Islet of Langerhans (tissue), 1 donor: ENCODE measurements around the gene NOTCH3.

ENCODE experiments used
- FAIRE-seq: peaks from one replicate; lab custom pipeline; 2011; peaks lifted over from hg19 to GRCh38; lab: Jason Lieb, UNC

NOTCH3 gene

GRCh38 chr19:15159251-15159650 is 41.5 kb downstream of the NOTCH3 start:
- no peak for FAIRE-seq

GRCh38 chr19:15156391-15156790 is 44.4 kb downstream of the NOTCH3 start:
- FAIRE-seq: no peak

- no peak for FAIRE-seq
Measured at GRCh38 chr19:15155296-15155695, 45.5 kb downstream of the NOTCH3 start.

- no peak for FAIRE-seq
Measured at GRCh38 chr19:15154002-15154612, 46.7 kb downstream of the NOTCH3 start.

GRCh38 chr19:15149737-15150136 is 51.1 kb downstream of the NOTCH3 start:
- FAIRE-seq: no peak

GRCh38 chr19:15147090-15147489 is 53.7 kb downstream of the NOTCH3 start:
- no peak for FAIRE-seq

- no peak for FAIRE-seq
Measured at GRCh38 chr19:15144046-15144646, 56.6 kb downstream of the NOTCH3 start.

- no peak for FAIRE-seq
Measured at GRCh38 chr19:15142313-15142712, 58.5 kb downstream of the NOTCH3 start.

- FAIRE-seq: no peak
Measured at GRCh38 chr19:15141143-15141542, 59.7 kb downstream of the NOTCH3 start.

- no peak for FAIRE-seq
Measured at GRCh38 chr19:15138427-15138826, 62.4 kb downstream of the NOTCH3 start.

- FAIRE-seq: no peak
Measured at GRCh38 chr19:15137777-15138176, 63.0 kb downstream of the NOTCH3 start.

GRCh38 chr19:15136234-15136954 is 64.4 kb downstream of the NOTCH3 start:
- FAIRE-seq: no peak

- no peak for FAIRE-seq
Measured at GRCh38 chr19:15129856-15130585, 70.8 kb downstream of the NOTCH3 start.

- no peak for FAIRE-seq
Measured at GRCh38 chr19:15128162-15128770, 72.5 kb downstream of the NOTCH3 start.

- FAIRE-seq: no peak
Measured at GRCh38 chr19:15126131-15126910, 74.5 kb downstream of the NOTCH3 start.

- FAIRE-seq: peak; percentile 77
Measured at GRCh38 chr19:15125232-15126067, 75.3 kb downstream of the NOTCH3 start.

GRCh38 chr19:15124572-15125231 is 76.1 kb downstream of the NOTCH3 start:
- no peak for FAIRE-seq

GRCh38 chr19:15123900-15124299 is 76.9 kb downstream of the NOTCH3 start:
- FAIRE-seq: no peak

- FAIRE-seq: no peak
Measured at GRCh38 chr19:15123031-15123890, 77.5 kb downstream of the NOTCH3 start.
